GM12872 (cell line): ENCODE results near the gene PILRA.
A peak's percentile ranks its signal among the peaks of the same experiment; 100 is the strongest.

Experiments used
- CTCF ChIP-seq: IDR thresholded peaks from 3 replicates; pipeline ENCODE4 v1.5.1; 2011; ENCODE audit warnings: low read depth, mild to moderate bottlenecking, low read length, moderate library complexity; ENCODE audit not compliant: insufficient read depth

Gene PILRA

GRCh38 chr7:100400656-100401055 lies 27.4 kb downstream of the PILRA start:
- no peak for TF ChIP-seq CTCF

- no peak for TF ChIP-seq CTCF
Observed at GRCh38 chr7:100401811-100402210, 28.5 kb downstream of the PILRA start.

- no peak for TF ChIP-seq CTCF
Observed at GRCh38 chr7:100402241-100402640, 29.0 kb downstream of the PILRA start.

GRCh38 chr7:100406767-100407166 lies 33.5 kb downstream of the PILRA start:
- TF ChIP-seq CTCF, result no peak

- TF ChIP-seq CTCF, result peak; percentile 76
Observed at GRCh38 chr7:100407285-100408180, 34.2 kb downstream of the PILRA start.

GRCh38 chr7:100411101-100411500 lies 37.8 kb downstream of the PILRA start:
- TF ChIP-seq CTCF, result no peak

- no peak for TF ChIP-seq CTCF
Observed at GRCh38 chr7:100413346-100413745, 40.1 kb downstream of the PILRA start.
